Ovary (tissue), 3 donors: ENCODE measurements around the gene SUMF1.

Source experiments
- CTCF ChIP-seq, 3 donors: fragments of 450-650 bp in 2 of 3; fragments of 200-600 bp in 1 of 3; IDR thresholded peaks; one replicate each; pipeline versions ENCODE4 v1.5.1 to v1.8.0; 2016 to 2022; ENCODE audit warnings: antibody characterized with exemption in 3 of 3, mild to moderate bottlenecking in 1 of 3
- EP300 ChIP-seq: sonication (generic); formaldehyde crosslinking; IDR thresholded peaks from one replicate; pipeline ENCODE4 v1.6.1; 2017; ENCODE audit warnings: antibody characterized with exemption
- POLR2A ChIP-seq: fragments of 450-650 bp; IDR thresholded peaks from one replicate; pipeline ENCODE4 v1.6.1; 2017; ENCODE audit warnings: antibody characterized with exemption, mild to moderate bottlenecking, moderate library complexity
- donor health status: DM: no; HTN: no; CAD: no.

- no peak for TF ChIP-seq CTCF (IDR thresholded peaks at IDR 0.05)
- TF ChIP-seq POLR2A: no peak
- no peak for TF ChIP-seq EP300
Observed at GRCh38 chr3:4314688-4315087, 152.4 kb downstream of the SUMF1 start.
